HEK293T (cell line): Measurements from ENCODE around the gene SHF.

Source experiments
- BHLHE40 ChIP-seq: fragments of 450-650 bp; IDR thresholded peaks from 2 replicates; pipeline ENCODE4 v1.6.1; 2016; ENCODE audit warnings: mild to moderate bottlenecking, moderate library complexity, borderline replicate concordance
- FOXM1 ChIP-seq: fragments of 450-650 bp; IDR thresholded peaks from 2 replicates; pipeline ENCODE4 v1.6.1; 2017; ENCODE audit warnings: mild to moderate bottlenecking, borderline replicate concordance
- HDGF ChIP-seq: fragments of 450-650 bp; IDR thresholded peaks from 2 replicates; pipeline ENCODE4 v1.6.1; 2017; ENCODE audit warnings: antibody characterized with exemption, borderline replicate concordance
- PKNOX1 ChIP-seq: fragments of 450-650 bp; IDR thresholded peaks from 2 replicates; pipeline ENCODE4 v1.6.1; 2016
- SUZ12 ChIP-seq: fragments of 450-650 bp; IDR thresholded peaks from 2 replicates; pipeline ENCODE4 v1.6.1; 2016; ENCODE audit warnings: mild to moderate bottlenecking
- ZNF384 ChIP-seq: fragments of 450-650 bp; IDR thresholded peaks from 2 replicates; pipeline ENCODE4 v1.6.1; 2016

- no peak for TF ChIP-seq FOXM1
- no peak for TF ChIP-seq HDGF
- TF ChIP-seq SUZ12, result no peak
- TF ChIP-seq PKNOX1, result no peak
- TF ChIP-seq ZNF384, result no peak
- no peak for TF ChIP-seq BHLHE40
These were observed 43.8 kb downstream of the SHF start for GRCh38 chr15:45143946-45144345.
